Immature natural killer cell (primary cell): ENCODE data around the gene ACSF3. TPM values are rescaled to one million over a fixed set of nuclear protein-coding genes. Genes with fewer than 3 reads are reported as not detected.
A peak's percentile ranks its signal among the peaks of the same experiment; 100 is the strongest.
"Not testable (repeated sequence)": the region's sequence is repeated elsewhere in the genome, so short reads cannot be mapped to it uniquely, and the experiment has no call there.

Experiments used
- DNase-seq, 3 donors: peaks; one replicate each; pipeline ENCODE4 v3.0.0; 2022; ENCODE audit warnings: mixed read lengths in 1 of 3
- H3K27ac Mint-ChIP-seq, 6 donors: one replicate each; pipeline ENCODE4 v1.8.0; 2020; ENCODE audit warnings: mixed read lengths in 6 of 6, mild to moderate bottlenecking in 5 of 6, inconsistent platforms in 4 of 6, moderate library complexity in 3 of 6
- H3K27me3 Mint-ChIP-seq, 3 donors: one replicate each; pipeline ENCODE4 v1.8.0; 2020 to 2021; ENCODE audit warnings: low read depth in 3 of 3, mild to moderate bottlenecking in 3 of 3, mixed read lengths in 3 of 3, moderate library complexity in 3 of 3, inconsistent platforms in 1 of 3
- H3K36me3 Mint-ChIP-seq, 3 donors: one replicate each; pipeline ENCODE4 v1.8.0; 2020; ENCODE audit warnings: mixed read lengths in 3 of 3, inconsistent platforms in 2 of 3, mild to moderate bottlenecking in 2 of 3
- H3K4me1 Mint-ChIP-seq, 2 donors: one replicate each; pipeline ENCODE4 v1.8.0; 2020; ENCODE audit warnings: inconsistent platforms in 2 of 2, mild to moderate bottlenecking in 2 of 2, mixed read lengths in 2 of 2, moderate library complexity in 1 of 2
- H3K4me3 Mint-ChIP-seq, 5 donors: one replicate each; pipeline ENCODE4 v1.8.0; 2020; ENCODE audit warnings: mild to moderate bottlenecking in 5 of 5, mixed read lengths in 5 of 5, inconsistent platforms in 3 of 5, moderate library complexity in 3 of 5
- H3K9me3 Mint-ChIP-seq, 6 donors: one replicate each; pipeline ENCODE4 v1.8.0; 2020; ENCODE audit warnings: mild to moderate bottlenecking in 6 of 6, mixed read lengths in 6 of 6, inconsistent platforms in 4 of 6, moderate library complexity in 3 of 6
- polyA plus RNA-seq, 3 donors: library from polyadenylated mRNA; unstranded; fragments of 300-500 nt; fragmentation: Illumina TruSeq; gene quantifications; one replicate each; pipeline ENCODE4 v1.2.3, GENCODE V29; 2021

Gene ACSF3
- polyA plus RNA-seq, 3 donors from 2014 or later: 22.7 to 27.7 (median 24.1) TPM

DNA sequence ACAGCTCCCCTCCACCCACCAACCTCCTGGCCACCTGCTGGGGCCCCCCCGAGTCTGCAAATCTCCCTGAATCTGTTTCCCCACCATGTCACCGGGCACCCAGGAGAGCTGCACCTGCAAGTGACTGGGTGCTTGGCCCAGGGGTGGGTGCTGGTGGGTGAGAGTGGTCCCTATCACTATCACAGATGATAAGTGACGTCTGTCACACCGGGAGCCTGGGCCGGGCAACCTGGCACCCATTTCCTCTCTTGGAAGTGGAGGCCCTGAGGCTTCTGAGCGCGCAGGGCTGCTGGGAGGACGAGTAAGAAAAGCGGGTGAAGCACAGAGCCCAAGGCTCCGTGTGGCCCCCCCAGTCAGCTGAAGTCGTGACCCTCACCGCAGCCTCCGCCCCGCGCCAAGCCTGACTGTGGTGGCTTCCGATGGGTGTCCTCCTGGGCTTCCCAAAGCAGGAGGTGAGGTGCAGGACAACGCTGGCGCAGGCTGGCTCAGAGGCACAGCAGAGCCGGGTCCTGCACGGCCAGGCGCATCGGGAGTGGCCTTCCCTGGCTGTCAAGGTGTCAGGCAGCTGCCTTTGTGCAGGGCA lies 21.0 kb upstream of the ACSF3 start:
- Mint-ChIP-seq H3K4me3 (no peak overlapping the region), H3K27me3 (peaks cover 0 to 2% (median 0%) of the 10 kb centered on the region in 3 donors), H3K9me3 (no peaks in the 10 kb centered on the region), H3K36me3 (no peaks in the 10 kb centered on the region), H3K27ac (no peak overlapping the region), H3K4me1 (peaks cover 0 to 1% of the 10 kb centered on the region in 2 donors)
- DNase-seq: no peak

DNA sequence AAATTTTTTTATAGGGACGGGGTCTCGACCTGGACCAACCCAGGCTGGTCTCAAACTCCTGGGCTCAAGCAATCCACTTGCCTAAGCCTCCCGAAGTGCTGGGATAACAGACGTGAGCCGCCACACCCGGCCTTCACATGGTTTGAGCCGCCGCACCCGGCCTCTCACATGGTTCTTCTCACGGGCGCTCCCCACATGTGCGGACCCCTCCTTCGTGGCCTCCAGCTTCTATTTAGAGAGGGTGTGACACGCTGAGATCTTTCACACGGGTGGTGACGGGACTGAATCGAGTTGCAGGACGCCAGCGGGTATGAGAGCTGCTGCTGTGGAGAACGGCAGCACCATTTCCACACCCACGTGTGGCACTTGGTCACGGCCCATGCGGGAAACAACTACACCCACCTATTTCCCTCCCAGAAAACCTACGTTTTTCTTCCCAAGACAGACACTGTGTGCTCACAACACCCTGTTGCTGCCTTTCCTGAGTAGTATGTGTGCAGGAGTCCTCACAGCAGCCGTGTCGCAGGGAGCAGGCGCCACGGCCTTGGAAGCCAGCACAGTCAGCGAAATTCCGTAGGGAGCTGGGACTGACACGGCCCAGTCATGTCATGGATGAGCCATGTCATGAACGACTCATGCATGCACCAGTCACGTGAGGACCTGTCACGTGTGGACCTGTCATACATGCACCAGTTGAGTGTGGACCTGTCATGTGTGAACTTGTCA lies 20.1 kb upstream of the ACSF3 start:
- Mint-ChIP-seq H3K36me3 (no peaks in the 10 kb centered on the region), H3K4me3 (no peak overlapping the region), H3K4me1 (peaks cover 0 to 1% of the 10 kb centered on the region in 2 donors), H3K9me3 (no peaks in the 10 kb centered on the region), H3K27me3 (peaks cover 0 to 2% (median 0%) of the 10 kb centered on the region in 3 donors), H3K27ac (no peak overlapping the region)
- DNase-seq: no peak

DNA sequence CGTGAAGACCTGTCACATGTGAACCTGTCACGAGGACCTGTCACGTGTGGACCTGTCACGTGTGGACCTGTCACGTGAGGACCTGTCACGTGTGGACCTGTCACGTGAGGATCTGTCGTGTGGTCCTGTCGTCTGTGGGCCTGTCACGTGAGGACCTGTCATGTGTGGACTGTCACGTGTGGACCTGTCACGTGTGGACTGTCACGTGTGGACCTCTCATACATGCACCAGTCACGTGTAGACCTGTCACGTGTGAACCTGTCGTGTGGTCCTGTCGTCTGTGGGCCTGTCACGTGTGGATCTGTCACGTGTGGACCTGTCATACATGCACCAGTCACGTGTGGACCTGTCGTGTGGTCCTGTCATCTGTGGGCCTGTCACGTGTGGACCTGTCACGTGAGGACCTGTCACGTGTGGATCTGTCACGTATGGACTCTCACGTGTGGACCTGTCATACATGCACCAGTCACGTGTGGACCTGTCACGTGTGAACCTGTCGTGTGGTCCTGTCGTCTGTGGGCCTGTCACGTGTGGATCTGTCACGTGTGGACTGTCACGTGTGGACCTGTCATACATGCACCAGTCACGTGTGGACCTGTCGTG lies 19.5 kb upstream of the ACSF3 start:
- DNase-seq, H3K9me3 Mint-ChIP-seq, H3K36me3 Mint-ChIP-seq, H3K4me1 Mint-ChIP-seq, H3K27me3 Mint-ChIP-seq, H3K4me3 Mint-ChIP-seq: not testable (repeated sequence)
- peak overlapping the region in 1 of 6 donors; percentile 40 for H3K27ac Mint-ChIP-seq

DNA sequence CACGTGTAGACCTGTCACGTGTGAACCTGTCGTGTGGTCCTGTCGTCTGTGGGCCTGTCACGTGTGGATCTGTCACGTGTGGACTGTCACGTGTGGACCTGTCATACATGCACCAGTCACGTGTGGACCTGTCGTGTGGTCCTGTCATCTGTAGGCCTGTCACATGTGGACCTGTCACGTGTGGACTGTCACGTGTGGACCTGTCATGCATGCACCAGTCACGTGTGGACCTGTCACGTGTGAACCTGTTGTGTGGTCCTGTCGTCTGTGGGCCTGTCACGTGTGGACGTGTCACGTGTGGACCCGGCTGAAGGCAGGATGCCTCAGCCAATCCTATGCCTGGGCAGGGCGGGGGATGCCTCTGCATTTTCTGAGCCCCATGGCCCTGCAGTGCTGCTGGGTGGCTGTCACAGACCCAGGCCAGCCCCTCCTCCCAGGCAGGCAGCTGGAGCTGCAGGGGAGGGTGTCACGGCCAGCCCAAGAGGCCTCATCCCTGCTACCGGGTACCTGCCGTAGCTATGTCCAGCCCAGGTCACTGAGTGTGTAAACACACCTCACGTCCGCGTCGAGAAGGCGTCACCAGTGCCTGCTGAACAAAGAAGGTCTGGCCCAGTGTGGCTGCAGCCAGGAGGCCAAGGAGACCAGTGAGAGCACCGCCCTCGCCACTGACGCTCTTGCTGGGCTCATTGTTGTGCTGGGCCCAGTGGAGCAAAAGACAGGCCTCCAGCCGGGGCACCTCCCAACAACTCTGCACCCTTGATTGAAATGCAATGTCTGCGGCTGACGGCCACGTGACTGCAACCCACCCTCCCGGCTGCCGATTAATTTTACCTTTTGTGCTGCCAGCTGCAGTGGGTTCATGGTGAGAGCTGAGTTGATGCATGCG lies 18.6 kb upstream of the ACSF3 start:
- peaks cover 0 to 1% of the 10 kb centered on the region in 2 donors for H3K4me1 Mint-ChIP-seq
- no peak for DNase-seq
- peak overlapping the region in 1 of 6 donors; percentile 75 for H3K27ac Mint-ChIP-seq
- no peaks in the 10 kb centered on the region for H3K9me3 Mint-ChIP-seq
- no peak overlapping the region for H3K4me3 Mint-ChIP-seq
- no peaks in the 10 kb centered on the region for H3K36me3 Mint-ChIP-seq
- H3K27me3 Mint-ChIP-seq: peaks cover 0 to 2% (median 0%) of the 10 kb centered on the region in 3 donors

DNA sequence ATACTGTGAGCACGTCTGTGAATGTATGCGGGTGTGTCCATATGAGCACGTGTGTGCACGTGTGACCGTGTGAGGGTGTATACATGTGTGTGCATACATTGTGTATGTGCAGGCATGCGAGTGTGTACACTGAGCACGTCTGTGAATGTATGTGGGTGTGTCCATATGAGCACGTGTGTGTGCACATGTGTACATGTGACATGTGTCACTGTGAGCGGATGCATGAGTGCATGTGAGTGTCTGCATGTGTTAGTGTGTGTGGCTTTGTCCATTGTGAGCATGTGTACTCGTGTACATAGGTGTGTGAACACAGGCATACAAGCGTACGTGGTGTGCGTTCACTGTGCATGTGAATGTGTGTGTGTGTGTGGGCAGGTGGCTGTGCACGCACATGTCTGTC lies 17.5 kb upstream of the ACSF3 start:
- Mint-ChIP-seq H3K27me3 (no peaks in the 10 kb centered on the region), H3K4me1 (peaks cover 0 to 1% of the 10 kb centered on the region in 2 donors), H3K9me3 (no peaks in the 10 kb centered on the region), H3K27ac (peak overlapping the region in 1 of 6 donors; percentile 75), H3K4me3 (no peak overlapping the region), H3K36me3 (no peaks in the 10 kb centered on the region)
- no peak for DNase-seq

DNA sequence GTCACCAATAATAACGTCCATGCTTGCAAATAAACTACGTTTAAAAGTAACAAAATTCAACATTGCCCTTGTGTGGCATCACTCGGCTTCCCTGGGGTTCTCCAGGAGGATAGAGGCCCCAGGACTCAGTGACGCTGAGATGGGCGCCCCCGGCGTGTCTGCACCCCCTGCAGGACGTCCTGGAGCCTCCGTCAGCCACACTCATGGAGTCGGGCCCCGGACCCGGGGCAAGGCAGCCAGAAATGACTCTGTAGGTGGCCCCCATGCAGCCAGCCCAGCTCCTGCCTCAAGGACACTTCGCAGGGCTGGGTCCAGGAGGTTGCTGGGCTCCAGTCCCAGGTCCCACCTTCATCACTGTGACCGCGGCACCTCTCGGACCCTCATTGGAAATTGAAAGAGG lies 16.6 kb upstream of the ACSF3 start:
- H3K4me3 Mint-ChIP-seq: no peak overlapping the region
- DNase-seq: no peak
- H3K27ac Mint-ChIP-seq: no peak overlapping the region
- H3K9me3 Mint-ChIP-seq: no peaks in the 10 kb centered on the region
- H3K27me3 Mint-ChIP-seq: no peaks in the 10 kb centered on the region
- H3K4me1 Mint-ChIP-seq: peaks cover 0 to 1% of the 10 kb centered on the region in 2 donors
- H3K36me3 Mint-ChIP-seq: no peaks in the 10 kb centered on the region

DNA sequence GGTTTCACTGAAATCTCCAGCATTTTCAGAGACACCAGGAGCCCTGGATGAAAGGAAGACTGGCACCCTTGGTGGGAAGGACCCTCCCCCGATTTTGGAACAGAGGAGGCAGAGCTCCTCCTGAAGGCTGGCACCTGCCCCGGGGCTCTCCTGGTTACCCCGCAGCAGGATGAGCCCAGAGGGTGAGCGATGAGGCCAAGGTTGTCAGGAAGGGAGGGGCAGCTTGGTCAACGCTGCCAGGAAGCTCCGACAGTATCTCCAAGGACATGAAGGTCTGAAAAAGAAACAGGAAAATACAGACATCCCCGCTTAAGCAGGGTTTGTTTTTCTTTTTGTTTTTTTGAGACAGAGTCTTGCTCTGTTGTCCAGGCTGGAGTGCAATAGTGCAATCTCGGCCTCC lies 15.5 kb upstream of the ACSF3 start:
- H3K27ac Mint-ChIP-seq: no peak overlapping the region
- DNase-seq: no peak
- H3K4me1 Mint-ChIP-seq: peaks cover 0 to 1% of the 10 kb centered on the region in 2 donors
- H3K4me3 Mint-ChIP-seq: no peak overlapping the region
- no peaks in the 10 kb centered on the region for H3K9me3 Mint-ChIP-seq
- H3K27me3 Mint-ChIP-seq: peaks cover 0 to 3% (median 3%) of the 10 kb centered on the region in 3 donors
- H3K36me3 Mint-ChIP-seq: no peaks in the 10 kb centered on the region

DNA sequence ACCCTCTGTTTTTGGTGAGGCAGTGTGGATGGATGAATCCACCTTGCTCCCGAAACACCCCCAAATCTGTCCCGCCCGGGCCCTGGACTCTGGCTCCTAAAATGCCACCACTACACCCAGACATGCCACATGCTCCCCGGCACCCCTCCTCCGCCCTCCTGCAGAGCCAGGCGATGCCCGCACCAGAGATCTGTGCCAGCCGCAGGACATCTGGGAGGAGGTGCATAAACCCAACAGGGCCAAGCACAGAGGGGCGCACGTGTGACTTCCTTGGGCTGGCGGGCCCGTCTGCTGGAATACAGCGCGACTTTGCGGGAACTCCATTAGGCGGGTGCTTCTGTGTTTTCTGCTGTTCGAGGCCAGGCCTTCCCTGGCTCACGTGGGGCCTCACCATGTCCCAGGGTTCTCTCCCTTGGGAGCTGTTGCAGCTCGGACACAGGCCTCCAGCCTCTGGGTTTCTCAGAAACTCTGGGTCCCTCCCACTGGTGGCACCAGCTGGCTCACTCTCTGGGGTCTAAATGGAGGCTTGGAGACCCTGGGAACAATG lies 14.1 kb upstream of the ACSF3 start:
- Mint-ChIP-seq H3K27me3 (peaks cover 0 to 4% (median 3%) of the 10 kb centered on the region in 3 donors), H3K36me3 (no peaks in the 10 kb centered on the region), H3K27ac (no peak overlapping the region), H3K4me1 (peaks cover 0 to 1% of the 10 kb centered on the region in 2 donors), H3K9me3 (no peaks in the 10 kb centered on the region), H3K4me3 (no peak overlapping the region)
- no peak for DNase-seq

DNA sequence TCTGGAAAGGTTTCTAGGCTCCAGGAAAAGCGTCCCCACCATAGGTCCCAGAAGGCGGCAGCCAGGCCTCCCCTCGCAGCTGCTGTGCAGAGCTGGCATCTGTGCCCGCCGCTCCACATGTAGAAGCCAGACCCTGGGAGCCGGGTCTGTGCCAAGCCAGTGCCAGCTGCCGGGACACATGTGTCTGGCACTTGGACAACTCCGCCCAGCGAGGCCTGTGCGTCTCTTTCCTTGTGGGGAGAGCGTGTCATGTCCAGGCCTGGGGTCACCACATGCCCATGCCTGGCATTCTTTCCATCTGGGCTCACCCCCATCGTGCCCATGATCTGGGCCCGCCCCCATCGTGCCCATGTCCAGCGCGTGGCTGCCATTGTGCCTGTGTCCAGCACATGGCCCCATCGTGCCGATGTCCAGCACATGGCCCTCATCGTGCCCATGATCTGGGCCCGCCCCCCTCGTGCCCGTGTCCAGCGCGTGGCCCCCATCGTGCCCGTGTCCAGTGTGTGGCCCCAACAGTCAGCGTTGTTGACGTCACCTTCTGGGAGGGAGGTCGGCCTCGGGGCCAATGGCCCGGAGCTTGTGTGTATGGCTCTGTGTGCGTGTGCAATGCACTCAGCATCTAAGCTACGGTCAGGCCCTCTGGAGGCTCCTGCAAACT lies 13.3 kb upstream of the ACSF3 start:
- Mint-ChIP-seq H3K4me1 (peaks cover 0 to 1% of the 10 kb centered on the region in 2 donors), H3K4me3 (no peak overlapping the region), H3K27me3 (peaks cover 0 to 6% (median 3%) of the 10 kb centered on the region in 3 donors), H3K36me3 (no peaks in the 10 kb centered on the region), H3K27ac (no peak overlapping the region), H3K9me3 (no peaks in the 10 kb centered on the region)
- no peak for DNase-seq

DNA sequence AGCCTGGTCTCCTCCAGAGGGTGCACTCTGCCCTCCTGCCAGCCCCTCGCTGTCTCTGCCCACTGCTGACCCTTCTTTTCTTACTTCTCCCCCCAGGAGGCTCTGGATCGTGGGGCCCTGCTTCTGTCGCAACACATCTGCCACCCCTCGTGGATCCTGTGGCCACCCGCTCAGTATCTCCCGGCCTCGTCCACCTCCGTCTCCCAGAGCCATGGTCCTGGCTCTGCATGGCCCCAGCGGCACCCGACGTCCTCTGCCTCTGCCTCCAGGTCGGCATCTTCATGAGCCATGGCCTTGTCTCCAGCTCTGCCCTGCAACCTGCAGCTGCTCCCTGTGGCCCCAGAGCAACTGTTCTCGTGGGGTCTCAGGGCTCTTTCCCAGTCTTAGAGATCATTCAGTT lies 12.1 kb upstream of the ACSF3 start:
- Mint-ChIP-seq H3K27ac (peak overlapping the region in 1 of 6 donors; percentile 61), H3K4me1 (no peaks in the 10 kb centered on the region)

DNA sequence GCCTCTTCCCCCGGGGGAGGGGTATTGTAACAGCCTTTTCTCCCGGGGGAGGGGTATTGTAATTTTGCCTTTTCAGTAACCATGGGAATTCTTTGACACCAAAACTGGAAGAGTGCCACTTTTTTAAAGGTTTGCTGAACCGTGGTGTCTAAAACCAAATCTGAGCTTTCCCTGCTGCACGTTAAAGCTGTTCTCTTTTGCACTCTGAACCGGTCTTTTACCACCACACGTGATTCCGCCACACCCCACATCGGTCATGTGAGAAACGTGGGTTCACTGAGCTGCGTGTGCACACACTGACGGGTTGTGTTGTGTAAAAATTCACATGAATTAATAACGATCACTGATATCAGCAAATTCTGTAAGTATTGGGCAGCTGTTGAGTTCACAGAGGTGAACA lies 9.2 kb upstream of the ACSF3 start:
- Mint-ChIP-seq H3K27ac (no peak overlapping the region), H3K4me3 (peak overlapping the region in 1 of 5 donors; percentile 7), H3K36me3 (no peaks in the 10 kb centered on the region), H3K9me3 (no peaks in the 10 kb centered on the region), H3K27me3 (peaks cover 0 to 6% (median 6%) of the 10 kb centered on the region in 3 donors), H3K4me1 (no peaks in the 10 kb centered on the region)
- no peak for DNase-seq

More for the DNA sequence above, 12.1 kb upstream of the ACSF3 start:
- DNase-seq: no peak
- no peak overlapping the region for H3K4me3 Mint-ChIP-seq
- peaks cover 0 to 6% (median 3%) of the 10 kb centered on the region in 3 donors for H3K27me3 Mint-ChIP-seq
- no peaks in the 10 kb centered on the region for H3K9me3 Mint-ChIP-seq
- no peaks in the 10 kb centered on the region for H3K36me3 Mint-ChIP-seq

DNA sequence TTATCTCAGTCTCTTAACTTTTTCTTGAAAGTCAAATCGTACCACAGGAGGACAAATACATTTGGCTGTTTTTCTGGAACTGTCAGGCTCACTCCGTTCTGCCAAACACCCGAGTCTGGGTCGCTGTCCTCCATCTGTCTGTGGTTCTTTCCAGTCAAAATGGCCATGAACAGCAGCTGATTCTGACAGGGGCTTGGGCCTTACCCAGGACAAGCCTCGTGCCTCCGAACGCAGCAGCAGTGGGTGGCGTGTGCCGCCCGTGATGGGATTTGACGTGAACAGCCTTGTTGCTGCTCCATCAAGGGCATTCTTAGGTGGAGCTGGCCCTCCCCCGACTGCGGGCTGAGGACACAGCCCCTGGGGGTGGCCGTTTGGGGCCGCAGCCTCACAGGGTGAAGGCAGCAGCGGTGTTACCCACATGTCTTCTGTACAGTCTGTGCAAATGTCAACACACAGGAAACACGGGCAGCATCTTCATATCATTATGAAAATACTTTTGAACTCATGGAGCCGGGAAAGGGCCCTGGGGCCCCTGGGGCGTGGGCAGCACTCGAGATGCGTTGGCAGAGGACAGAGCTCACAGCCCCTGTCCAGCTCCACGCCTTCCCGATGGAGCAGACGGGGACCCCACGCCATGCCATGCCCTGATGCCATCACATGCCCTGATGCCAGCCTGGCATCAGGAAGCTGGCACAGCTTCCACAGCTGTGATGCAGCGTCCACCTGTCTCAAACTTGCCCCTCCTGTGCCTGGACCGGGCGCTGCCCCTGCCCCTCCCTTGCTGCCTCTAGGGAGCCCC lies 8.6 kb upstream of the ACSF3 start:
- peaks cover 2 to 6% (median 6%) of the 10 kb centered on the region in 3 donors for H3K27me3 Mint-ChIP-seq
- H3K4me3 Mint-ChIP-seq: no peak overlapping the region
- H3K4me1 Mint-ChIP-seq: no peaks in the 10 kb centered on the region
- DNase-seq: no peak
- H3K36me3 Mint-ChIP-seq: no peaks in the 10 kb centered on the region
- H3K27ac Mint-ChIP-seq: no peak overlapping the region
- no peaks in the 10 kb centered on the region for H3K9me3 Mint-ChIP-seq
